ENCODE data around the gene TUBA3C. TPM values are rescaled to one million over a fixed set of nuclear protein-coding genes. Genes with fewer than 3 reads are reported as not detected.

Gene TUBA3C
- total RNA-seq, 1 experiment from 2014 or later = not detected

DNA sequence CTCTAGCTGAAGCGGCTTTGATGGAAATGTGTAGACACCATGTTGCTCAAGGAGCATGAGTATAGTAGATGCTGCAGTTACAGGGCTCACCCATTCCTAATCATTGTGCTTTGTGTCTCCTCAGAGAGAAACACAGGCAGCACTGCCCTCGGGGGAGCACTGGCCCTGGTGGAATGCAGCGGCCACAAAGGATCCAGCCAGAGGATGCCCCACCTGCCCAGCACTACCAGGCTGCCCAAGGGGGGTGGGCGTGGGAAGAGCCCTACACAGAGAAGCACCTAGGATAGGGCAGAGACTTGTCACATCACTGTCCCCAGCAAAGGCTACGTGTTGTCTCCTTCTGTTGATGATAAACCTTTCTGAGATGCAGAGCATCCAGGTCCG, 9.0 kb downstream of the TUBA3C start:
- H4K8ac ChIP-seq (replicated peaks; ENCODE audit: insufficient read length, low read depth, low read length) = no peak overlapping the region
- H3K79me1 ChIP-seq (ENCODE audit: insufficient read depth, low read depth, low read length, poor library complexity, severe bottlenecking) = no peaks in the 10 kb centered on the region
- H3K23ac ChIP-seq (ENCODE audit: insufficient read length, low read depth, low read length) = no peak overlapping the region
- no peak overlapping the region for H3K14ac ChIP-seq (ENCODE audit: insufficient read depth, low read length)
- no peaks in the 10 kb centered on the region for H3K27me3 ChIP-seq (ENCODE audit: insufficient read depth, low read length)
- H3K79me2 ChIP-seq (ENCODE audit: insufficient read depth, low read length) = no peaks in the 10 kb centered on the region
- no peak for DNase-seq
- WGBS (ENCODE audit: extremely low coverage, insufficient read length, low lambda C conversion rate) = no CpG with 5 or more reads among the region's 6 CpGs
- Mint-ChIP-seq H3K27me3 (ENCODE audit: low read depth) (no peaks in the 10 kb centered on the region; the same call in none of the 2 replicates), H3K4me3 (no peak overlapping the region), H3K4me1 (no peaks in the 10 kb centered on the region), H3K9me3 (peaks cover 96% of the 10 kb centered on the region in 2 experiments), H3K36me3 (ENCODE audit: insufficient read depth in 1 of 3, low read depth in 3 of 3) (peaks cover 4 to 48% (median 20%) of the 10 kb centered on the region in 3 experiments; a peak in 6 of 7 replicates), H3K27ac (no peak overlapping the region)
- no peak overlapping the region for H3K27ac ChIP-seq (ENCODE audit: insufficient read length, low read depth, low read length)
- TF ChIP-seq, protein P1, sequence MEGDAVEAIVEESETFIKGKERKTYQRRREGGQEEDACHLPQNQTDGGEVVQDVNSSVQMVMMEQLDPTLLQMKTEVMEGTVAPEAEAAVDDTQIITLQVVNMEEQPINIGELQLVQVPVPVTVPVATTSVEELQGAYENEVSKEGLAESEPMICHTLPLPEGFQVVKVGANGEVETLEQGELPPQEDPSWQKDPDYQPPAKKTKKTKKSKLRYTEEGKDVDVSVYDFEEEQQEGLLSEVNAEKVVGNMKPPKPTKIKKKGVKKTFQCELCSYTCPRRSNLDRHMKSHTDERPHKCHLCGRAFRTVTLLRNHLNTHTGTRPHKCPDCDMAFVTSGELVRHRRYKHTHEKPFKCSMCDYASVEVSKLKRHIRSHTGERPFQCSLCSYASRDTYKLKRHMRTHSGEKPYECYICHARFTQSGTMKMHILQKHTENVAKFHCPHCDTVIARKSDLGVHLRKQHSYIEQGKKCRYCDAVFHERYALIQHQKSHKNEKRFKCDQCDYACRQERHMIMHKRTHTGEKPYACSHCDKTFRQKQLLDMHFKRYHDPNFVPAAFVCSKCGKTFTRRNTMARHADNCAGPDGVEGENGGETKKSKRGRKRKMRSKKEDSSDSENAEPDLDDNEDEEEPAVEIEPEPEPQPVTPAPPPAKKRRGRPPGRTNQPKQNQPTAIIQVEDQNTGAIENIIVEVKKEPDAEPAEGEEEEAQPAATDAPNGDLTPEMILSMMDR (conservative IDR thresholded peaks at IDR 0.05) = no peak
- no peak overlapping the region for H2BK12ac ChIP-seq (ENCODE audit: insufficient read length, low read depth, low read length)
- H3K18ac ChIP-seq (ENCODE audit: insufficient read length, low read depth, low read length) = no peak overlapping the region
- H2BK120ac ChIP-seq (ENCODE audit: low read depth, low read length, poor library complexity, severe bottlenecking) = no peak overlapping the region
- no peak overlapping the region for H3K4me2 ChIP-seq (ENCODE audit: insufficient read depth, insufficient read length, low read length)
- no peak overlapping the region for H2BK20ac ChIP-seq (ENCODE audit: low read depth, low read length, poor library complexity, severe bottlenecking)
- peaks cover 97% of the 10 kb centered on the region for H3K9me3 ChIP-seq (ENCODE audit: control insufficient read depth, low read depth, low read length)
- H4K91ac ChIP-seq (ENCODE audit: insufficient read length, low read depth, low read length) = no peak overlapping the region
- H3K23me2 ChIP-seq (ENCODE audit: insufficient read length, low read depth, low read length, poor library complexity, severe bottlenecking) = no peaks in the 10 kb centered on the region
- no peak overlapping the region for H4K5ac ChIP-seq (ENCODE audit: insufficient read length, low read depth, low read length)
- no peaks in the 10 kb centered on the region for H3K4me1 ChIP-seq (ENCODE audit: insufficient read depth, low read length)
- H3K4ac ChIP-seq (ENCODE audit: low read depth, low read length) = no peak overlapping the region
- H2BK5ac ChIP-seq (ENCODE audit: insufficient read length, low read length) = no peak overlapping the region
- no peak overlapping the region for H3K56ac ChIP-seq (ENCODE audit: insufficient read length, low read depth, low read length)
- H3T11ph ChIP-seq (ENCODE audit: low read length) = no peak overlapping the region
- no peak overlapping the region for H3K9ac ChIP-seq (ENCODE audit: extremely low read depth, insufficient read length, low read length)
- H2AK5ac ChIP-seq (ENCODE audit: insufficient read length, low read length) = no peak overlapping the region
- H2AFZ ChIP-seq (ENCODE audit: low read length) = no peak overlapping the region
- no peak overlapping the region for H2BK15ac ChIP-seq (ENCODE audit: low read depth, low read length)
- H4K20me1 ChIP-seq (ENCODE audit: control insufficient read depth, insufficient read depth, insufficient read length) = no peaks in the 10 kb centered on the region
